Inferior parietal cortex (tissue), 1 donor: ENCODE data around the gene DMAC2.
A peak's percentile ranks its signal among the peaks of the same experiment; 100 is the strongest.
"Not testable (repeated sequence)": the region's sequence is repeated elsewhere in the genome, so short reads cannot be mapped to it uniquely, and the experiment has no call there.

Experiments used
- DNase-seq: peaks from one replicate; pipeline ENCODE4 v3.0.0-alpha.2; 2016; ENCODE audit errors: extremely low spot score

Gene DMAC2

GRCh38 chr19:41422456-41422855, 17.3 kb downstream of the DMAC2 start:
- DNase-seq = no peak

DNA sequence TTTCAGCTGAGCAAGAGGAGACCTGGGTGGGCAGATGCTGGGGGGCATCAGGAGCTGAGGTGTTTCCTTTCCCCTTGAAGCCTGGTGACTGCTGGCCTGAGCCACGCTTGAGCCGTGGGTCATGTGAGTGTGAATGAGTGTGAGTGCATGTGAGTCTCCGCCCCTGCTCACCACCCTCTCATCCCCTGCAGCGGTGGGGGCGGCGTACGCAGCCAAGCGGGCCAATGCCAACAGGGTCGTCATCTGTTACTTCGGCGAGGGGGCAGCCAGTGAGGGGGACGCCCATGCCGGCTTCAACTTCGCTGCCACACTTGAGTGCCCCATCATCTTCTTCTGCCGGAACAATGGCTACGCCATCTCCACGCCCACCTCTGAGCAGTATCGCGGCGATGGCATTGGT, 17.7 kb downstream of the DMAC2 start:
- no peak for DNase-seq

GRCh38 chr19:41421314-41421713, 18.4 kb downstream of the DMAC2 start:
- no peak for DNase-seq

DNA sequence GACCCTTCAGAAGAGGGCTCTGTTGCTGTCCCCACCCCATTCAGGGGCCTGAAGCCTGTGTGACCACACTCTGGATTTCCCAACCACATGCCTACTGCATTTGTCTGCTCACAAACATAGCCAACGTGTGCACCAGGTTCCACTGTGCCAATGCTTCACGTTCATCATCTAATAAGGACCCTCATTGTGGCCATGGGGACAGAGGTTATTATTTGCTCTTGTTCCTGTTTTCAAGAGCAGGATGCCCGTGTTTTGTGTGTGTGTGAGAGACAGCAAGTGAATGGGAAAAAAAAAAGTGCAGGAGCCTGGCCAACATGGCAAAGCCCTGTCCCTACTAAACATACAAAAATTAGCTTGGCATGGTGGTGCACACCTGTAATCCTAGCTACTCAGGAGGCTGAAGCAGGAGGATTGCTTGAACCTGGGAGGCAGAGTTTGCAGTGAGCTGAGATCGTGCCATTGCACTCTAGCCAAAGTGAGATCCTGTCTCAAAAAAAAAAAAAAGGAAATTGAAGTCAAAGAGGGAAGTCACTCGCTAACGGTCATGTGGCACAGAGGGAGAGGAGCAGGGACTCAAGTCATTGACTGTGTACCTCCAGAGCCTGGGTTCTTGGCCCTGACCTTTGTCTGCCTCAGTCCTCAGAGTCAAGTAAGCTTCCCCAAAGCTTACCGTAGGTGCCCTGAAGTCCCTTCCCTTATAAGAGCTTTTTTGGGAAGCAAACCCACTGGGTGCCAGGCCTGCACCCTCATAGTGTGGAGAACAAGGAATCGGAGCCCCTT, 19.4 kb downstream of the DMAC2 start:
- no peak for DNase-seq

DNA sequence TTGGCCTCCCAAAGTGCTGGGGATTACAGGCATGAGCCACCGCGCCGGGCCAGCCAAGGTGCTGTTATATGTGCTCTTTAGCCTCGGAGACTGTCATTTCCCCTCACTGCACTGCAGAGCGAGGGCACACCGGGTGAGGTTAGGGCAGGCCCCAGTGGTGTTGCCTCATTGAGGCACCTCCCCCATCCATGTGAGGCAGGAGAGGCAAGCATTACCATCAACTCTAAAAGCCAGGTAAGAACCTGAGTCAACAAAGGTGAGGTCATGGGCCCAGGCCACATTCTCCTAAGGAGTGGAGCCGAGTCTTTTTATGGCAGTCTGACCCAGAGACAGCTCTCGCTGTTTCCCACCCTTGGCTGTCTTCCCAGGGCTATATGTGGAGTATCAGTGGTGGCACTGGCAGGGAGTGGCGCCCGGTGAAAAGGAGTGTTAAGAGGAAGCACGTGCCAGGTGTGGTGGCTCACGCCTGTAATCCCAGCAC, 23.5 kb downstream of the DMAC2 start:
- no peak for DNase-seq

DNA sequence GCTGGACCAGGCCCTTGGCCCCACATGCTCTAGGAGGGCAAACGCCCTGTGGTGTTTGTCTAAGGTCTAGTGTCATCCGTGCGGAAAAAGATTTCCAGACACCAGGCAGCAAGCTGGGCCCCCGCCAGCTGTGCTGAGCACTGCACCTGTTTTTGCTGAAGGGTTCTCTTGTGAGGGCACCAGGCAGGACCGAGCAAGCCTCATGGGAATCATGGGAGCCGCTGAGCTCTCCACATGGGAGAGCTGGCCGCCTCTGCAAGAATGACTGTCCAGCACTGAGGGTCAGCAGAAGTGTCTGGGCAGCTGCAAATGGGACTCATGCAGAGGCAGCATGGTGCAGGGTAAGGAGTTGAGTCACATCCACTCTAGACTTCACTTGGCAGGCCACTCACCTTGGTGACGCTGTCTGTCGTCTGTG, 24.5 kb downstream of the DMAC2 start:
- DNase-seq = no peak

GRCh38 chr19:41414461-41414860, 25.3 kb downstream of the DMAC2 start:
- DNase-seq = no peak

GRCh38 chr19:41413947-41414346, 25.8 kb downstream of the DMAC2 start:
- no peak for DNase-seq

DNA sequence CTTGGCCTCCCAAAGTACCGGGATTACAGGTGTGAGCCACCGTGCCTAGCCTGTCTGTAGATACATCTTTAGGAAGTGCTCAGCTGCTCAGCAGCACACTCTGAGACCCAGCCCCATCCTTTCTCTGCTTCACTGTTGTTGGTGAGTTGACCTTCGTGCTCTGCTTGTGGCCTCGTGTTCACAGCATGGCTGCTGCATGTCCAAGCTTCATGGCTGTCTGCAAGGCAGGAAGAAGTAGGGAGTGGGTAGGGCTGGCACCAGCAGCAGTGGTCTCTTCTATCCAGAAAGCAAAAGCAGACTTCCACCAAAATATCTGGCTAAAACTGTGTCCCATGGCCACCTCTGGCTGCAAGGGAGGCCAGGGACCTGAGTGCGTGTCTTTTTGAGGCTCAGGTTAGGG, 26.8 kb downstream of the DMAC2 start:
- no peak for DNase-seq

GRCh38 chr19:41411968-41412265, 27.8 kb downstream of the DMAC2 start:
- DNase-seq = peak; percentile 57

DNA sequence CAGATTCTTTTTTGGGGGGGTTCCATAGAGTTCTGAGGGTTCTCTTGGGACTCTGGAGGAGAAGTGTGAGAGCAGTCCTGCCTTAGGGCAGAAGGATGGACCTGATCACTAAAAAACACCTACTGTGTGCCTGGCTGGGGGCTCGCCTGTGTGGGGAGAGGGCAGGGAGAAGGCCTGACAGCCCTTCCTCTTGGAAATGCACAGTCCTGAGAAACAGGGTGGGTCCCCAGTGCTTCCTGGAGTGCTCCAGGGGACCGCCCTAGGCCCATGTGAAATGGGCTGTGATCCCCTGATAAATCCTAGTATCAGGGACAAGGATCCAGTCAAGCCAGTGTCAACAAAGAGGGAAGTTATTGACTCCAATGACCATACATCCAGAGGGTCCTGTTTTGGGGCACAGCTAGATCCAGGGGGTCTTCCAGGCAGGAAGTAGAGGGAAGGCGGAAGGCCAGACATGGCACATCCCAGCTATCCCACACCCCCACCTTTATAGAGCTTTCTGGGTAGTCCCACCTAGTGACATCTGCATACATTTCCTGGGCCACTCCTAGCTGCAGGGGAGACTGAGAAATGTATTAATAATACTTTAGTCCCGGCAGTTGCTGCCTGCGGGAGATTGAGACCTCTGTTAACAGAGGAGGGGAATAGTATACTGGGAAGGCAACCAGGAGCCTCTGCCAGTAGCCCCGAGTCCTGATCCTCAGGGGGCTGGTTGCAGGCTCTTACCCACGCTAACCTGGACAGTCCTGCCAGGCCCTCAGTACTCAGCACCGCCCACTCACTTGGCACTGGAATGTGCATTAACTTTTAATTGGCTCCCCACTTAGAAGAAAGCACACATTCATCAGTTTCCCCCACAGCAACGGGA, 28.4 kb downstream of the DMAC2 start:
- no peak for DNase-seq

GRCh38 chr19:41410336-41411054, 29.2 kb downstream of the DMAC2 start:
- DNase-seq = no peak

GRCh38 chr19:41409288-41409687, 30.4 kb downstream of the DMAC2 start:
- DNase-seq = no peak

GRCh38 chr19:41408846-41409245, 30.9 kb downstream of the DMAC2 start:
- not testable (repeated sequence) for DNase-seq

DNA sequence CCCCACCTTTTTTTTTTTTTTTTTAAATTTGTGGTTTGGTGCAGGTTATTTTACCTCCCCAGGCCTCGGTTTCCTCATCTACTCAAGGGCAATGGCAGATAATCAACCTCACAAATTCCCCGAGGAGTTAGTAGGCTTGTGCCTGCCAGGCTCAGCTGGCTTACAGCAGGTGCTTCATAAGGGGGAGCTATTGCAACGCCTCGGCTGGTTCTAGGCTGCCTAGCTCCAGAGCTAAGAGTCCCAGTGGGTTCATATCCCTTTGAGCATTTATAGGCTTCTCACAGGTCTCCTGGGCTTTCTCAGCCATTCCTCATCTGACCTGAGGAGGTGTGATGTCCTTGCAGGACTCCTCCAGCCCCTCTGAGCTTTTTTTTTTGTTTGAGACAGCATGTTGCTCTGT, 31.5 kb downstream of the DMAC2 start:
- DNase-seq = no peak

DNA sequence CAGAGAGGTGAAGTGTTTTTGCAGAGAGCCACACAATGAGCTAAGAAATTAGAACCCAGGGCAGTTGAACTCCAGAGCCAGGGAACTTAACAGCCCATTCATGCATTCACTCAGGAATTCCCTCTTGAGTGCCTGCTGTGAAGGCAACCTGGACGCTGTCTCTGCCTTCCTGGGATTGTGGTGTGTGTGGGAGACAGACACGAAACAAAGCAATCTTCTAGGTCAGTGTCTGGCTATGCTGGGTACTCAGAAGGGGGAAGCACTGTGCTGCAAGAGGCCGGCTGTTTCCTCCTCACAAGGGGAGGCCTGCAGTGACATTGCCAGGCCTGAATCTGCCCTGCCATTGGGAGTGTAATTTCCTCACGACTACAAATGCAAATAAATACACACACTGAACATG, 32.4 kb downstream of the DMAC2 start:
- DNase-seq = no peak

- no peak for DNase-seq
Measured at GRCh38 chr19:41405776-41406175, 33.9 kb downstream of the DMAC2 start.

GRCh38 chr19:41403181-41403970, 36.3 kb downstream of the DMAC2 start:
- no peak for DNase-seq

DNA sequence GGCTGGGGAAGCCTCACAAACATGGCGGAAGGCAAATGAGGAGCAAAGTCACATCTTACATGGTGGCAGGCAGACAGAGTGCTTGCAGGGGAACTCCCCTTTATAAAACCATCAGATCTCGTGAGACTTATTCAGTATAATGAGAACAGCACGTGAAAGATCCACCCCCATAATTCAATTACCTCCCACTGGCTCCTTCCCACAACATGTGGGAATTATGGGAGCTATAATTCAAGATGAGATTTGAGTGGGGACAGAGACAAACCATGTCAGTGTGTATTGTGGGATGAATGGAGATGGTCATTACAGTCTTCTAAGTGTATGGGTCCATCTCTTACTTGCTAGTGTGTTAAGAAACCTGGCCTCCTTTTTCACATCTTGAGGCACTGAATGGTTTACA, 37.7 kb downstream of the DMAC2 start:
- no peak for DNase-seq

DNA sequence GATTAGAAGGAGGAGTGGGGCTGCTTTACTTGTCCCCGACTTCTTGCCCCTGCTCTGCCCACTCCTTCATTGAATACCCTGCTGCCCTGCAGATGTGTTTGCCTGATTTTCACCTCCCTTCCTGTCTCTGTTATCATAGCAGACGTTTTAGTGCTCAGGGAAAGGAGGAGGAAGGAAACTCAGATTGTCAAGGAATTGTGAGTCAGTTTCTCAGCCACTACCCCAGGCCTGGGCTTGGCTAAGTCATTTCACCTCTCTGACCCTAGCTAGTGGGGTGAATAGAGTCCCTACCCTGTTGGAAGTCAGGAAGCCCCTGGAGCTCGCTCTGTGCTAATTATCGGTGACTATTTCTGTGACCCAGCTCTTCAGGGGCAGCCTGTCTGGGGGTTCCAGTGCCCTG, 38.2 kb downstream of the DMAC2 start:
- DNase-seq = no peak

- no peak for DNase-seq
Measured at GRCh38 chr19:41399525-41399924, 40.2 kb downstream of the DMAC2 start.

GRCh38 chr19:41399091-41399490, 40.6 kb downstream of the DMAC2 start:
- no peak for DNase-seq
